K562 (cell line): ENCODE results near the gene C2. TPM values are rescaled to one million over a fixed set of nuclear protein-coding genes. Genes with fewer than 3 reads are reported as not detected.

ENCODE experiments used
- C11orf30 ChIP-seq: fragments of 450-650 bp; IDR thresholded peaks from 2 replicates; pipeline ENCODE4 v1.6.1; 2016; ENCODE audit warnings: low read depth, mild to moderate bottlenecking
- CBX2 ChIP-seq: fragments of 200-600 bp; sonication (generic); IDR thresholded peaks from one replicate; pipeline ENCODE4 v1.6.1; 2012; ENCODE audit warnings: mild to moderate bottlenecking, low read length, inconsistent platforms; ENCODE audit not compliant: insufficient read depth, poor library complexity, severe bottlenecking
- CEBPG ChIP-seq, 3 experiments: fragments of 200-800 bp in 1 of 3; sonication (Bioruptor generic) in 1 of 3; sonication (generic) in 1 of 3; formaldehyde crosslinking in 1 of 3; IDR thresholded peaks in 2 of 3; conservative IDR thresholded peaks in 1 of 3; 2 replicates each; pipeline versions ENCODE4 v1.6.1 to v1.8.0; 2016 to 2022; ENCODE audit warnings: missing compliant biosample characterization in 2 of 3, missing genetic modification characterization in 2 of 3, mild to moderate bottlenecking in 1 of 3, missing genetic modification reagents in 1 of 3
- DDX20 ChIP-seq: fragments of 450-650 bp; IDR thresholded peaks from 2 replicates; pipeline ENCODE4 v1.6.1; 2016; ENCODE audit warnings: missing genetic modification characterization, low read depth, mild to moderate bottlenecking, missing compliant biosample characterization, moderate library complexity
- EP400 ChIP-seq: fragments of 450-650 bp; IDR thresholded peaks from 2 replicates; pipeline ENCODE4 v1.6.1; 2017; ENCODE audit warnings: antibody characterized with exemption, mild to moderate bottlenecking, moderate library complexity
- ILF3 ChIP-seq: fragments of 450-650 bp; IDR thresholded peaks from 2 replicates; pipeline ENCODE4 v1.6.1; 2018; ENCODE audit warnings: antibody characterized with exemption, mild to moderate bottlenecking, moderate library complexity, borderline replicate concordance
- MAZ ChIP-seq, 2 experiments: fragments of 450-650 bp in 1 of 2; sonication (generic) in 1 of 2; formaldehyde crosslinking; IDR thresholded peaks in 1 of 2; conservative IDR thresholded peaks in 1 of 2; 2 replicates each; pipeline versions ENCODE4 v1.4.0 to v1.5.0; 2020; ENCODE audit warnings: mild to moderate bottlenecking in 1 of 2, missing genetic modification reagents in 1 of 2
- NR2C1 ChIP-seq, 2 experiments: fragments of 450-650 bp; IDR thresholded peaks; 2 replicates each; pipeline ENCODE4 v1.6.1; 2017; ENCODE audit warnings: mild to moderate bottlenecking in 2 of 2, antibody characterized with exemption in 1 of 2, inconsistent platforms in 1 of 2, missing compliant biosample characterization in 1 of 2, missing genetic modification characterization in 1 of 2
- SNRNP70 ChIP-seq: fragments of 200-400 bp; formaldehyde crosslinking; optimal IDR thresholded peaks from 2 replicates; pipeline ENCODE3; 2017; ENCODE audit warnings: low read depth, low read length
- SP1 ChIP-seq: sonication (generic); formaldehyde crosslinking; IDR thresholded peaks from 2 replicates; pipeline ENCODE4 v1.8.1; 2022; ENCODE audit warnings: mild to moderate bottlenecking, missing genetic modification reagents
- SRF ChIP-seq, 2 experiments: fragments of 250-450, 450-650 bp in 1 of 2; sonication (Bioruptor Pico) in 1 of 2; sonication (generic) in 1 of 2; formaldehyde crosslinking; IDR thresholded peaks; 2 replicates each; pipeline versions ENCODE4 v1.5.0 to v1.5.1; 2020 to 2022; ENCODE audit warnings: mild to moderate bottlenecking in 1 of 2, missing genetic modification reagents in 1 of 2
- TEAD2 ChIP-seq: fragments of 450-650 bp; IDR thresholded peaks from 2 replicates; pipeline ENCODE4 v1.6.1; 2016; ENCODE audit warnings: missing genetic modification characterization, control low read depth, missing compliant biosample characterization
- XRCC5 ChIP-seq: fragments of 200-400 bp; formaldehyde crosslinking; IDR thresholded peaks from 2 replicates; pipeline ENCODE4 v1.6.1; 2017; ENCODE audit warnings: low read depth, mild to moderate bottlenecking, low read length
- ZNF184 ChIP-seq: sonication (generic); formaldehyde crosslinking; IDR thresholded peaks from 2 replicates; pipeline ENCODE4 v1.5.0; 2020; ENCODE audit warnings: missing genetic modification reagents
- ZNF253 ChIP-seq: fragments of 250-450 bp; sonication (Bioruptor Pico); conservative IDR thresholded peaks from 2 replicates; pipeline ENCODE4 v1.6.1; 2021; ENCODE audit warnings: mild to moderate bottlenecking
- ZNF311 ChIP-seq: fragments of 250-450 bp; sonication (Bioruptor Pico); IDR thresholded peaks from 2 replicates; pipeline ENCODE4 v1.4.0; 2020; ENCODE audit warnings: mild to moderate bottlenecking, moderate library complexity
- ZNF347 ChIP-seq: fragments of 450-650 bp; formaldehyde crosslinking; IDR thresholded peaks from 2 replicates; pipeline ENCODE4 v1.4.0; 2020; ENCODE audit warnings: low read depth, mild to moderate bottlenecking, moderate library complexity
- ZNF384 ChIP-seq: IDR thresholded peaks from 2 replicates; pipeline ENCODE4 v1.6.1; 2012; ENCODE audit warnings: low read depth, low read length, improper control_type of control experiment
- ZNF507 ChIP-seq: conservative IDR thresholded peaks from 2 replicates; pipeline ENCODE4 v1.6.1; 2017; ENCODE audit warnings: missing genetic modification characterization, missing compliant biosample characterization
- ZNF766 ChIP-seq: fragments of 200-800 bp; sonication (Bioruptor generic); conservative IDR thresholded peaks from 2 replicates; pipeline ENCODE4 v1.6.1; 2016; ENCODE audit warnings: missing genetic modification characterization, missing compliant biosample characterization
- polyA plus RNA-seq, 8 experiments: library from polyadenylated mRNA; depleted of rRNA in 4 of 8; stranded (reverse) in 5 of 8; unstranded in 3 of 8; fragments of >200 nt; fragmentation: Nextera tagmentation in 2 of 8; fragmentation: Illumina TruSeq in 1 of 8; extraction: Ambion mirVana in 2 of 8; extraction: Trizol in 1 of 8; gene quantifications; 2 replicates each; pipeline versions ENCODE4 v1.2.1 to v1.2.3, GENCODE V29; 2011 to 2014; ENCODE audit warnings: inconsistent platforms in 1 of 8, missing spikeins in 1 of 8
- total RNA-seq, 7 experiments: library from RNA; depleted of rRNA in 6 of 7; stranded (reverse); fragments of >200 nt in 6 of 7; fragmentation: Illumina TruSeq in 2 of 7; extraction: Trizol in 2 of 7; gene quantifications; 2 replicates each; pipeline versions ENCODE4 v1.2.1 to v1.2.3, GENCODE V29; 2011 to 2021; ENCODE audit warnings: low replicate concordance in 1 of 7
- TF ChIP-seq, protein P1 (sequence below): sonication (generic); formaldehyde crosslinking; IDR thresholded peaks from 2 replicates; pipeline ENCODE4 v1.8.1; 2023; ENCODE audit warnings: mild to moderate bottlenecking, missing genetic modification reagents
- TF ChIP-seq, protein P2 (sequence below): fragments of 250-450 bp; sonication (Bioruptor Pico); IDR thresholded peaks from 2 replicates; pipeline ENCODE4 v1.5.0; 2020; ENCODE audit warnings: mild to moderate bottlenecking
- TF ChIP-seq, protein P3 (sequence below): IDR thresholded peaks from 2 replicates; pipeline ENCODE4 v1.6.1; 2012; ENCODE audit warnings: low read depth, low read length, improper control_type of control experiment, borderline replicate concordance

C2 gene
- total and polyA plus RNA-seq, 9 of the 15 experiments (the other 6 are each of a cell fraction or from before 2014, with no cell fraction given), result 0.05 to 1.1 (median 0.39) TPM; not detected in 1

- TF ChIP-seq, protein P1, sequence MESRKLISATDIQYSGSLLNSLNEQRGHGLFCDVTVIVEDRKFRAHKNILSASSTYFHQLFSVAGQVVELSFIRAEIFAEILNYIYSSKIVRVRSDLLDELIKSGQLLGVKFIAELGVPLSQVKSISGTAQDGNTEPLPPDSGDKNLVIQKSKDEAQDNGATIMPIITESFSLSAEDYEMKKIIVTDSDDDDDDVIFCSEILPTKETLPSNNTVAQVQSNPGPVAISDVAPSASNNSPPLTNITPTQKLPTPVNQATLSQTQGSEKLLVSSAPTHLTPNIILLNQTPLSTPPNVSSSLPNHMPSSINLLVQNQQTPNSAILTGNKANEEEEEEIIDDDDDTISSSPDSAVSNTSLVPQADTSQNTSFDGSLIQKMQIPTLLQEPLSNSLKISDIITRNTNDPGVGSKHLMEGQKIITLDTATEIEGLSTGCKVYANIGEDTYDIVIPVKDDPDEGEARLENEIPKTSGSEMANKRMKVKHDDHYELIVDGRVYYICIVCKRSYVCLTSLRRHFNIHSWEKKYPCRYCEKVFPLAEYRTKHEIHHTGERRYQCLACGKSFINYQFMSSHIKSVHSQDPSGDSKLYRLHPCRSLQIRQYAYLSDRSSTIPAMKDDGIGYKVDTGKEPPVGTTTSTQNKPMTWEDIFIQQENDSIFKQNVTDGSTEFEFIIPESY (CRISPR knock-in tag), result 0 out of 2 replicates have a peak, but pooled peaks have one; percentile 47
- TF ChIP-seq ZNF384, result peak; percentile 96
- no peak for TF ChIP-seq TEAD2
- TF ChIP-seq ZNF347, result no peak
- TF ChIP-seq ZNF766 (CRISPR knock-in tag), result peak; percentile 95
- TF ChIP-seq ZNF311 (CRISPR knock-in tag), result no peak
- no peak for TF ChIP-seq NR2C1 (IDR thresholded peaks at IDR 0.05)
- no peak for TF ChIP-seq NR2C1 (tag; IDR thresholded peaks at IDR 0.05)
- TF ChIP-seq CEBPG (CRISPR knock-in tag; IDR thresholded peaks at IDR 0.05), result peak; percentile 74
- TF ChIP-seq CEBPG (tag; conservative IDR thresholded peaks at IDR 0.05 in 1 of 2, IDR thresholded peaks at IDR 0.05 in 1 of 2), result peak; percentile 76 to 77
- TF ChIP-seq SP1 (CRISPR knock-in tag), result no peak
- TF ChIP-seq ZNF253, result no peak
- no peak for TF ChIP-seq ZNF507
- no peak for TF ChIP-seq MAZ (CRISPR knock-in tag; conservative IDR thresholded peaks at IDR 0.05 in 1 of 2, IDR thresholded peaks at IDR 0.05 in 1 of 2)
- no peak for TF ChIP-seq DDX20 (tag)
- peak in 1 of 2 experiments; percentile 67; a peak in 1 of 4 replicates for TF ChIP-seq SRF (CRISPR knock-in tag; IDR thresholded peaks at IDR 0.05)
- TF ChIP-seq, protein P2, sequence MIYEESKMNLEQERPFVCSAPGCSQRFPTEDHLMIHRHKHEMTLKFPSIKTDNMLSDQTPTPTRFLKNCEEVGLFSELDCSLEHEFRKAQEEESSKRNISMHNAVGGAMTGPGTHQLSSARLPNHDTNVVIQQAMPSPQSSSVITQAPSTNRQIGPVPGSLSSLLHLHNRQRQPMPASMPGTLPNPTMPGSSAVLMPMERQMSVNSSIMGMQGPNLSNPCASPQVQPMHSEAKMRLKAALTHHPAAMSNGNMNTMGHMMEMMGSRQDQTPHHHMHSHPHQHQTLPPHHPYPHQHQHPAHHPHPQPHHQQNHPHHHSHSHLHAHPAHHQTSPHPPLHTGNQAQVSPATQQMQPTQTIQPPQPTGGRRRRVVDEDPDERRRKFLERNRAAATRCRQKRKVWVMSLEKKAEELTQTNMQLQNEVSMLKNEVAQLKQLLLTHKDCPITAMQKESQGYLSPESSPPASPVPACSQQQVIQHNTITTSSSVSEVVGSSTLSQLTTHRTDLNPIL (CRISPR knock-in tag), result no peak
- no peak for TF ChIP-seq ILF3
- no peak for TF ChIP-seq SNRNP70
- TF ChIP-seq XRCC5, result no peak
- no peak for TF ChIP-seq CBX2
- TF ChIP-seq, protein P3, sequence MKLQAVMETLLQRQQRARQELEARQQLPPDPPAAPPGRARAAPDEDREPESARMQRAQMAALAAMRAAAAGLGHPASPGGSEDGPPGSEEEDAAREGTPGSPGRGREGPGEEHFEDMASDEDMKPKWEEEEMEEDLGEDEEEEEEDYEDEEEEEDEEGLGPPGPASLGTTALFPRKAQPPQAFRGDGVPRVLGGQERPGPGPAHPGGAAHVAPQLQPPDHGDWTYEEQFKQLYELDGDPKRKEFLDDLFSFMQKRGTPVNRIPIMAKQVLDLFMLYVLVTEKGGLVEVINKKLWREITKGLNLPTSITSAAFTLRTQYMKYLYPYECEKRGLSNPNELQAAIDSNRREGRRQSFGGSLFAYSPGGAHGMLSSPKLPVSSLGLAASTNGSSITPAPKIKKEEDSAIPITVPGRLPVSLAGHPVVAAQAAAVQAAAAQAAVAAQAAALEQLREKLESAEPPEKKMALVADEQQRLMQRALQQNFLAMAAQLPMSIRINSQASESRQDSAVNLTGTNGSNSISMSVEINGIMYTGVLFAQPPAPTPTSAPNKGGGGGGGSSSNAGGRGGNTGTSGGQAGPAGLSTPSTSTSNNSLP, result no peak
- no peak for TF ChIP-seq ZNF184
- TF ChIP-seq C11orf30, result peak; percentile 58; the same call in 1 of the 2 replicates
- no peak for TF ChIP-seq EP400
These were observed 20.2 kb upstream of the C2 start (continued) for GRCh38 chr6:31907158-31907813.
